ENCODE results near the gene DOK6. TPM values are rescaled to one million over a fixed set of nuclear protein-coding genes. Genes with fewer than 3 reads are reported as not detected.

Gene DOK6
- total and polyA plus RNA-seq, 11 donors = 0.46 to 9.7 (median 2.9) TPM

DNA sequence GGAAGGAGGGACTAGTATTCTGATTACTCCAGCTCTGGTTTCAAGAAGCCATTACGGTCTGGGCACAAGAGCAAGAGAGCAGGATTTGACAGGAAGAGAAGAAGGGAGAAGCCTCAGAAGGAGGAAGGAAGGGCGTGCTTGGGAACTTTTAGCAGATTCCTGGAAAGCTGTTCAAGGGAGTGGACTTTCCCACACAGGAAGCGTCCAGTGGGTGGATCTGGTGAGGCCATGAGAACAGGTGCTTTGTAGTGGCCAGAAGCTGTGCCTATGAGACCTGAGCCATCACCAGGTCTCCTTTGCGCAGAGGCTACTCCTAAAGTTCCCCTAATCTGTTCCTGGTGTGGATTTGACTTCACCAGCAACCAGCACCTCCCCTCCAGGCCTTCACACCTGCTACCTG lies 484.7 kb downstream of the DOK6 start:
- Histone ChIP-seq H3K36me3 (no peaks in the 10 kb centered on the region), H3K4me3 (no peak overlapping the region), H3K27me3 (no peaks in the 10 kb centered on the region), H3K4me1 (peaks cover 0 to 5% (median 0%) of the 10 kb centered on the region in 12 donors), H3K27ac (no peak overlapping the region), H3K9me3 (no peaks in the 10 kb centered on the region)
- DNase-seq (no peak), ATAC-seq (peak in 1 of 4 donors; percentile 20)
- intact Hi-C loops (cut with DNase I) = no loop called here
- no peak for TF ChIP-seq POLR2A (IDR thresholded peaks at IDR 0.05)
- TF ChIP-seq, protein P1, sequence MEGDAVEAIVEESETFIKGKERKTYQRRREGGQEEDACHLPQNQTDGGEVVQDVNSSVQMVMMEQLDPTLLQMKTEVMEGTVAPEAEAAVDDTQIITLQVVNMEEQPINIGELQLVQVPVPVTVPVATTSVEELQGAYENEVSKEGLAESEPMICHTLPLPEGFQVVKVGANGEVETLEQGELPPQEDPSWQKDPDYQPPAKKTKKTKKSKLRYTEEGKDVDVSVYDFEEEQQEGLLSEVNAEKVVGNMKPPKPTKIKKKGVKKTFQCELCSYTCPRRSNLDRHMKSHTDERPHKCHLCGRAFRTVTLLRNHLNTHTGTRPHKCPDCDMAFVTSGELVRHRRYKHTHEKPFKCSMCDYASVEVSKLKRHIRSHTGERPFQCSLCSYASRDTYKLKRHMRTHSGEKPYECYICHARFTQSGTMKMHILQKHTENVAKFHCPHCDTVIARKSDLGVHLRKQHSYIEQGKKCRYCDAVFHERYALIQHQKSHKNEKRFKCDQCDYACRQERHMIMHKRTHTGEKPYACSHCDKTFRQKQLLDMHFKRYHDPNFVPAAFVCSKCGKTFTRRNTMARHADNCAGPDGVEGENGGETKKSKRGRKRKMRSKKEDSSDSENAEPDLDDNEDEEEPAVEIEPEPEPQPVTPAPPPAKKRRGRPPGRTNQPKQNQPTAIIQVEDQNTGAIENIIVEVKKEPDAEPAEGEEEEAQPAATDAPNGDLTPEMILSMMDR (IDR thresholded peaks at IDR 0.05) = no peak
- WGBS, 4 donors = 69 to 86% (median 77%) methylated on average over 4 of the region's 4 CpGs

DNA sequence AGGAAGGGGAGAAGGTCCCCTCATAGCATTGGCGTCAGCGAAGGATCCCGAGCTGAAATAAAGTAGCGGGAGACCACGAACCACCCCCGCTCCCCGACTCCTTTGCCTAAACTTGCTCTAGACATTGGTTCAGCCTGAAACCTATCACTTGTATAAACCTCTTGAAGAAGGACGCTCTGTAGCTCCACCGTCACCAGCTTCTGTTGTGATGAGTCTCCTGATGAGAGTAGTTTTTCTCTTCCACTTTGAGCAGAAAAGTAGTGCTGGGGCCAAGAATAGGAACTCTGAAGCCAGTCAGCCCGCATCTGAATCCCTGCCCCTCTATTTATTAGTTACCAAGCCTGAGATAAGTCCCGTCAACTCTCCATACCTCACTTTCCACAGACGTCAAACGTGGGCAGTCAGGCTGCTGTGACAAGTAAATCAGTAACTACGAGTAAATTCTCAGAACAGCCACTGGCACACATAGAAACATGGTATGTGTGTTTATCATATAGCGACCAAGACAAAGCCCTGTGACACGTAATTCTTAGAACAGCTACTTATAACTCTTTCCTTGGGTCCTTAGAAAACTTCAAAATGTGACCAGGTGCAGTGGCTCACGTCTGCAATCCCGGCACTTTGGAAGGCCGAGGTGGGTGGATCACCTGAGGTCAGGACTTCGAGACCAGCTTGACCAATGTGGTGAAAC lies 485.3 kb downstream of the DOK6 start:
- no peak for ATAC-seq
- WGBS, 4 donors = 94 to 95% (median 94%) methylated on average over 20 of the region's 20 CpGs
- Histone ChIP-seq H3K27me3 (no peaks in the 10 kb centered on the region), H3K4me1 (peaks cover 0 to 5% (median 0%) of the 10 kb centered on the region in 12 donors), H3K36me3 (no peaks in the 10 kb centered on the region), H3K27ac (no peak overlapping the region), H3K9me3 (no peaks in the 10 kb centered on the region), H3K4me3 (no peak overlapping the region)
- intact Hi-C loops (cut with DNase I) = no loop called here
- TF ChIP-seq POLR2A (IDR thresholded peaks at IDR 0.05) = no peak
- TF ChIP-seq, protein P1 (IDR thresholded peaks at IDR 0.05) = no peak
- no peak for DNase-seq

DNA sequence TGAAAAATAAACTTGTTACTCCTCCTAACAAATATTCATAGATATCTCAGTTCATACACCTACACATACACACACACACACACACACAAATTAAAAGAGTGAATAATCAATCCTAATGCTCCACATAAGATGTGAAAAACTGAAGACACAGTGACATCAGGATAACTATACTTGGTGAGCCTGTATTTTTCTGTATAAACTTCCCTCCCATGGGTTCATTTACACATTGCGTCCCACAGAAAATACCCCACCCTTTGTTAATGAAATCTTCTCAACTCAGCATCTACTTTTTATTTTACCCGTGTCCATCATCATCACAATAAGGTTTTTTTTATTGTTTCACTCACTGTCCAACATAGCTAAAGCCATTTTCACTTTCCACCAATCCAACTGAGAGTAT lies 486.6 kb downstream of the DOK6 start:
- no peaks in the 10 kb centered on the region for H3K27me3 ChIP-seq
- H3K4me3 ChIP-seq = no peak overlapping the region
- TF ChIP-seq, protein P1 (IDR thresholded peaks at IDR 0.05) = no peak
- no peak for TF ChIP-seq POLR2A (IDR thresholded peaks at IDR 0.05)
- H3K4me1 ChIP-seq = peaks cover 0 to 4% (median 0%) of the 10 kb centered on the region in 12 donors
- intact Hi-C loops (cut with DNase I) = no loop called here
- ATAC-seq (no peak), DNase-seq (no peak)
- H3K9me3 ChIP-seq = no peaks in the 10 kb centered on the region
- WGBS, 4 donors = 92 to 96% (median 94%) methylated on average over 2 of the region's 2 CpGs
- no peak overlapping the region for H3K27ac ChIP-seq
- H3K36me3 ChIP-seq = no peaks in the 10 kb centered on the region

DNA sequence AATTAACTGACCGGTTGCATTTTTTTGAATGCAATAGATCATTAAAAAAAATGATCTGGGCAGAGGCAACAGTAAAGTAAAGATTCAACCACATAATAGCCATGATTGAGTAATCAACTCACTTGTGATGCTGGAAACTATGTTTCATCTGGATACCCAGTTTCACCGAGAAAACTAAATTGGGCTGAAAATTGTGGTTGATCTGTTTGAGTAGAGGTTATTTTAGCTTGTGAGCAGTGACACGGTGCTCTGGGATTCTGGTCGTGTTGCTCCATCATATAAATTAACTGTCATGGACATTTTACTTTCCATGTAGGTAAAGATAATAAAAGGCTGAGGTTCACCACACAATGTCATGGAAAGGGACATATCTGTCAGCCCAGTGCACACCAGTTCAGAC lies 488.3 kb downstream of the DOK6 start:
- no peaks in the 10 kb centered on the region for H3K36me3 ChIP-seq
- no peak for DNase-seq
- TF ChIP-seq, protein P1 (IDR thresholded peaks at IDR 0.05) = no peak
- TF ChIP-seq POLR2A (IDR thresholded peaks at IDR 0.05) = no peak
- no peak for ATAC-seq
- WGBS, 4 donors = 90 to 94% (median 94%) methylated on average over 4 of the region's 4 CpGs
- intact Hi-C loops (cut with DNase I) = no loop called here
- no peak overlapping the region for H3K27ac ChIP-seq
- H3K4me1 ChIP-seq = peaks cover 0 to 2% (median 0%) of the 10 kb centered on the region in 12 donors
- no peaks in the 10 kb centered on the region for H3K27me3 ChIP-seq
- no peak overlapping the region for H3K4me3 ChIP-seq
- H3K9me3 ChIP-seq = no peaks in the 10 kb centered on the region
